ENCODE data around the gene UGT1A9.

The UGT1A9 gene

DNA sequence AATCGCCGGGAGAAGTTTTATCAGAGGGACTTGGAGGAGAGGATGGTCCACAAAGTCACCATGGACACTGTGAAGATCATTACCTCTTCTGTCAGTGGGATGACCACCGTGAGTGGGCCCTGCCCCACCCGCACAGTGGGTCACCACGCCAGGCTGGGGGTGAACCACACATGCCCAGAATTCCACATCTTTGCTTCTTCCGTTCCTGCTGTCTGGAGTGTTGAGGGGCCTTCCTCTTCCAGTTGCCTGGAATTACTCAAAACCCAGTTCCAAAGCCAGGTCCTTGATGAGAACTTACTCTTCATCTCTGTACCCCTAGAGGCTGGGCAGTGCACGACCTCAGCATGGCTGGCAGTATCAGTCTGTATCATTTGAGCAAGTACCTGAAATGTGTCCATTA, 128.5 kb downstream of the UGT1A9 start:
- no peak for DNase-seq

DNA sequence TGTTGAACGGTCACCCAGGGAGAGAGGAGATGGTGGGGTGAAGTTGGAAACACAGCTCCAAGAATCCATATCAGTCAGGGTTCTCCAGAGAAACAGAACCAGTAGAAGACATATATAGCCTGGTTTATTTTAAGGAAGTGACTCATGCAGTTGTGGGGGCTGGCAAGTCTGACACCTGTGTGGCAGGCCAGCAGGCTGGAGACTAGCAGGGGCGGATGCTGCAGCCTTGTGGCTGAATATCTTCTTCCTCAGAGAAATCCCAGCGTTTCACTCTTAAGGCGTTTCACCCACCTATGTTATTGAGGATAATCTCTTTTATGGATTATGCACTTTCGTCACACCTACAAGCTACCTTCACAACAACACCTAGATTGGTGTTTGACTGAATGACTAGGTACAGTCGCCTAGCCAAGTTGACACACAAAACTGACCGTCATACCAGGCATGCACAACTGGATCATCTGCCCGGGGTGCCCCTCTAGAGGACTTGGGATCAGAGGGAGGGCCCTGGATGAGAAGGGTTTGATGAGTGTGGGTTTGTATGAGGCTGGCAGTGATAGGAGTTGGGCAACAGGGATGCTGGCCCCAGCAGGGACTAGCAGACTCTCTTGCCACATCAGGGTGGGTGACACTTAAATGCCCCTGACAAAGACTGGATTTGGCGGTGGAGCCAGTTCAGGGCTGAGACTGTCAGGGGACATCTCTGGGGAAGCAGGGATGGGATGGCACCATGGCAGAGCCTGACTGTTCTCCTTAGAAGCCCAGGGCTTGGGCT, 129.8 kb downstream of the UGT1A9 start:
- no peak for DNase-seq

DNA sequence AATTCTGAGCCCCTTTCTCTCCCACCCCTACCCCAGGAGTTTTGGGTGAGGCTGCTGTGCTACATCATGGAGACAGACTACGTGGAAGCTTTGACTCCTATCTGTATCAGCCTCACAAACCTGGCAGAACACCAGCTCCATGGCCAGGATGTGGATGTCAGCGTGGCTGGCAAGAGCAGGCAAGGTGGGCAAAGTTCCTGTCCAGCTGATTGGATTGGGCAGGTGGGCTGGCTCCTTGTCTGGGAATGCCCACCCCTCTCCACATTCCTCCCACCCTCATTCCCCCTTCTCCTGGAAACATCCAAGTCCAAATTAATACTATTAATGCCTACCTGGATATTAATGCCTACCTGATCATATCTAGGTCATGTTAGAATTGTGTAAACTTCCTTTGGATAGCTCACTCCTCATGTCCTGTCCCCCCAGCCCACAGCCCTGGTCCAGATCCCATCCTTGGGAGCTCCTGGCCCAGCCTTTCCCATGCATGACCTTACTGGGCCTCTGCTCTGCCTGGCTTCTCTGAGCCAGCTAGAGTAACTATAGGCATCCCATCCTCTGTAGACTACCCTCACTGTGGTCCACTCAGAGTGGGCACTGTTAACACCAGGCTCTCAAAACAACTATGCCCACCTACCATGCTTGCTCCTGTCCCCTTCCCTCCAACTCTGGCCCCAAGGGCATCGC, 130.6 kb downstream of the UGT1A9 start:
- no peak for DNase-seq

DNA sequence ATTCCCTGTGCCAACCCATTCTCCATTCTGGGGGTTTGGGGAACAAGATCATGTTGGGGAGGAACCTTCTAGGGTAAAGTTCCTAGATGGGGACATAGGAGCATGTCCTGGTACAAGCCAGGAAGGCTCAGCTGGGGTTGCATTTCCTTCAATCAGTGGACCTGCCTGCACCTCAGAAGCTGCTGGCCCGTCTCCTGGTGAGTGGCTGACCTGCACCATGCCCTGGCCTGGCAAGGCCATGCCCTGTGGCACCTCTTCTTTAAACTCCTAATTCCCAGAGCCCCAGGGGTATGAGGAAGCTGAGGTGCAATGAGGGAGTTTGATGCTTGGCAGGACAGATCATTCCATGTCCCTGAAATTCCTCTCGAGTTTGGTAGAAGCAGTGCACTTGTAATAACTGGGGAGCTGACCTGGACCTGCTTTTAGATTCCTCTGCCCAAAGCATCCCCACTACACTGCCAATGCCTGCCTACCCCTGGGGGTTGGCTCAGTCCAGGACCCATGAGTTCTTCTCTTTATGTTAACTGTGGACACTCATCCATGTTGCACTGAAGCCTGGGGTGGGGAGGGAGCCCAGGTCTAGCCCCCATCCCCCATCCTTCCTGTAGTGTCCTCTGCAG, 131.7 kb downstream of the UGT1A9 start:
- no peak for DNase-seq

DNA sequence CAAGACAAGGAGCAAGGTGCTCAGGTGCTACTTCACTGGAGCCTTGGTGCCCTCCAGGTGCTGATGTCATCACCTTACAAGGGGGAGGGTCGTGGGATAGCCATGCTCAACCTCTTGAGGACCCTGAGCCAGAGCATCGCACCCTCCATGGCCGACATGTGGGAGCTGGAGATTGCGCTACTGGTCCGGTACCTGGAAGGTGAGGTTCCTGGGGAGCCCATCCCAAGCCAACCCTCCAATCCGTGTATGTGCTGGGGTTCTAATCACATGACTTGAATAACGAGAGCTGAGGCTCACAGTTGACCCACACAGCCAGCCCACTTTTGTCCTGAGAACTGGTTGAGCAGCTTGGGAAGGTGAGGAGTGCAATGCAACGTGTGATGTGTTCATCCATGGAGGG, 132.3 kb downstream of the UGT1A9 start:
- no peak for DNase-seq

DNA sequence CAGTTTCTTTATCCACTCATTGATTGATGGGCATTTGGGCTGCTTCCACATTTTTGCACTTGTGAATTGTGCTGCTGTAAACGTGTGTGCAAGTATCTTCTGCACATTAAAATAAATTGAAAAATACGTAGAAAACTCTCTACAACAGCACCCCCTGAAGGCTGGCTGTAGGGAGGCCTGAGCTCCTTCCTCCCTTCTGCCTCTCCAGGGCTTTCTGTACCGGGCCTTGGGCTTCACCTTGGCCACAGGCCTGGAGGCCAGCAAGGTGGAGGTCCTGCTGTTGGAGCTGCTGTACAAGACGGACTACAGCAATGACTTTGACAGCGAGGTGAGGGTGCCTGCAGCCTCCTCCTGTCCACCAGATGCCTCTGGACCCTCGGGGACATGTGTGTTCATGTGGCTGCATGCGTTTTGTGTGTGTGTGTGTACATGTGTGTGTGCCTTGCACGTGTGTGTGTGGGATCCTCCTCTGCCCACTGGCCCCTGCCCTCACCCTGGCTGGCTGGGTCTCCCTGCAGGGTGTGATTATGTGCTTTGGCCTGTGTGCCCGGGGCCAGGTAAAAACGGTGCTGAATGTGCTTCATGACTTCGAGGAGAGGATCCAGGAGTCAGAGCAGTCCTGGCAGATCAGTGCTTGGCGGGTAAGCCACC, 135.6 kb downstream of the UGT1A9 start:
- no peak for DNase-seq

DNA sequence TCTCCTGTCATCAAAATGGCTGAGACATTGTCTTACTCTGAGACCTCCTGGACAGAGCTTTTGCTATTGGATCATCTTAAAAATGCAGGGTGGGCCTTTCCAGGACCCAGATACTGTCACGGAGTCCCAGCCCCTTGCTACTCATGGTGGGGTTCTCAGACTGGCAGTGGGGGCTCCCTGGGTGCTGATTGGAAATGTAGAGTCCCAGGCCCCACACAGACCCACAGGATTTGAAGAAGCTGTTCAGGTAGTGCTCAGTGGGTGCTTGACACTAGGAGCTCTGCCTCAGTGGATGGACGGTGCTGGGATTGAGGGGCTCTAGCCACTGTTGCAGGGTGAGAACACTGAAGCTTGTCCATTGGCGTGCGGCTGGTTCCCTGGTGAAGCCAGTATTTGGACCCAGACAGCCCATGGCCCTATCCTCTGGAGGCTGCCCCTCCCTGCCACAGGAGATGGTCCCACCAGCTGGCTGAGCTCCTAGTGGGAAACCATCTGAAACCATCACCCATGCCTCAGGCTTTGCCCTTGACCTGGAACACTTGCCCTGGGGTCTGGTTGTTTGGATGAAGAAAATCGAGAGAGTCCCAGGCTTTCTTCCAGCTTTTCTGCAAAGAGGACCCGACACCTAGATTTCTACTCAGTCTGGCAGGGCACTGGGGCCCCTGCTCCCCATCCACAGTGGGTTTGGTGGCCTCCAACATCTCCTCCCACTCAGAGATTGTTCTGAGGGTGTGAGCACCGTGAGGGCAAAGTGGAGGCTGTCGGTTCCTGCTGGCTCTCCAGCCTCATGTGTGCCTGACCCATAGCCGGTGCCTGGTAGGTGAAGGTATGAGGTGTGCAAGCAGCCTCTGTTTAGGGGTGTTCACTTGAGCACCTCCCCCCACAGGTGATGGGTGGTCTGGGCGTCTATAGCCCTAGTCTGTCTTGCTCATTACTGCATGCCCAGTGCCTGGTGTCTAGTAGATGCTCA, 136.6 kb downstream of the UGT1A9 start:
- DNase-seq, result no peak

DNA sequence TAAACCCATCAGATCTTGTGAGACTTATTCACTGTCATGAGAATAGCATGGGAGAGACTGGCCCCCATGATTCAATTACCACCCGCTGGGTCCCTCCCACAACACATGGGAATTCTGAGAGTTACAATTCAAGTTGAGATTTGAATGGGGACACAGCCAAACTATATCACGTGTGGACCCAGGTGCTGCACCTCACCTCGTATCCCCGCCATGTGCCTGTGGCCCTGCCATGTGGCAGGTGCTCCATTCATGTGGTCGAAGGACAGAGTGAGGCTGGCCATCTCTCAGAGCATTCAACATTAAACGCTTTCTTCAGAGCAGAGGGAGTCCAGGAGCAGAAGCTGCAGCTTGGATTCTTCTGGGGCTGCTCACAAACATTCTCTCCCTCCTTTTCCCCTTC, 138.7 kb downstream of the UGT1A9 start:
- DNase-seq, result no peak

DNA sequence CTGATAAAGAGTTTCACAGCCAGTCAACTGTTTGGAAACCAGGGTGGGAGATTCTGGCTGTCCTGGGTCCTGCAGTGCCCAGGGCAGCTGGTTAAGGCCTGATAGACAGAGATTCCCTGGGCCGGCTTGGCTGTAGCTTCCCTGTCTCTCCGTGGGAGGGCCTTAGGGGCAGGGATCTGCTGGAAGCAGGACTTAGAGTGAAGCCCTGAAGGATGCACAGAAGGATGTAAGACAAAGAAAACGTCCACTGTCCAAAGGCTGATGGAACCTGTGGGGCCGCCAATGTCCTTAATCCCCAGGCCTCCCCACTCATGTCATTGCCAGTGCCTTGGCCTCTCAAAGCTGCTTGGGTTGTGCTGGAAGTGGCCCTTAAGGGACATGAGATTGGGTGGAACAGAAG, 139.4 kb downstream of the UGT1A9 start:
- no peak for DNase-seq

DNA sequence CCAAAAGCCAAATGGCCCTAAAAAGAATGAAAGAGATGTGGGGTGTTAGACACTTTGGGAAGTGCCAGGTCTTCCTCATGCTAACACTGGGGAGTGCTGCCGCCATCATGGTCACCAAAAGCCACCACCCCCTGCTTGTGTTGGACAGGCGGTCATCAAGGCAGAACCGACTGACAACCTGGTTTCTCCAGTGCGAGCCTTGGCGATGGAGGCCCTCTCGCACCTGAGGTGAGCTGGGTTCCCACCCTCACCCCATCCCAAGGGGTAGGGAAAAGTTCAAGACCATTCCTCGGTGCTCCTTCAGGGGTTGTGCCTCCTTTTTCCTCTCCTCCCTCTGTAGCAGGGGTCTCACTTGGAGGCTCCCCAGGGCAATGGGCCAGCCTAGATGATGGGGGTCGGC, 140.0 kb downstream of the UGT1A9 start:
- DNase-seq, result no peak

DNA sequence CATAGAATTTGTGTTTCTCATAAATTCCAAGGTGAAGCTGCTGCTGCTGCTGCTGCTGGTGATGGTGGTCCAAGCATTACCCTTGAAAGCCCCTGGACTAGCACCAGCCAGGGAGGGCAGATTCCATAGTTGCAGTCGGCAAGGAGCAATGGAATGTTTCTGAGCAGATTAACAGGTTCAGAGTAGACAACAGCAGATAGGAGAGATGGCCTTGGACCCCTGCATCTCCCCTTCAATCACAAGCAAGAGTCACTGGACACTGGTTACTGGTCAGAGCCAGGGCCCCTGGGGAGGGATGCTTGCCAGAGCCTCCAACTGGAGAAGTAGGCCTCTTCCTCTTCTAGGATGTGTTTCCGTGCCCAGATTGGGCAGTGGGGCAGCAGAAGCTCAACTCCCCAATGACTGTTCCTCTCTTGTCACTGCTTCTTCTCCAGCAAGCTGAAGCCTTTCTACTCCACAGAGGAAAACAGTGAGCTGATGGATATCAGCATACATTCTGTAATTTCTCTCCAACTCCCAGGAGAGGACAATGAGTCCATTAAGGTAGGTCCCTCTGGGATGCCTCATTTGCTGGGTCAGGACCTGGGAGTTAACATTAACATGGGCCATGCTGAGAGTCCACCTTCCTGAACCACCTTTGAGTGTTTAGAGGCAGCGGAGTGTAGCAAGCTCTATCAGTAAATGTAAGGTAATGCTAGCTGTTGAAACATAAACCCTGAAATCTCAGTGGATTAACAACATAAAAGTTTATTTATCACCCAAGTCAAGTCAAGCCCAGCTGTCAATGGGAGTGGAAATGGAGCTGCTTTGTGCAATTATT, 141.7 kb downstream of the UGT1A9 start:
- DNase-seq, result no peak

DNA sequence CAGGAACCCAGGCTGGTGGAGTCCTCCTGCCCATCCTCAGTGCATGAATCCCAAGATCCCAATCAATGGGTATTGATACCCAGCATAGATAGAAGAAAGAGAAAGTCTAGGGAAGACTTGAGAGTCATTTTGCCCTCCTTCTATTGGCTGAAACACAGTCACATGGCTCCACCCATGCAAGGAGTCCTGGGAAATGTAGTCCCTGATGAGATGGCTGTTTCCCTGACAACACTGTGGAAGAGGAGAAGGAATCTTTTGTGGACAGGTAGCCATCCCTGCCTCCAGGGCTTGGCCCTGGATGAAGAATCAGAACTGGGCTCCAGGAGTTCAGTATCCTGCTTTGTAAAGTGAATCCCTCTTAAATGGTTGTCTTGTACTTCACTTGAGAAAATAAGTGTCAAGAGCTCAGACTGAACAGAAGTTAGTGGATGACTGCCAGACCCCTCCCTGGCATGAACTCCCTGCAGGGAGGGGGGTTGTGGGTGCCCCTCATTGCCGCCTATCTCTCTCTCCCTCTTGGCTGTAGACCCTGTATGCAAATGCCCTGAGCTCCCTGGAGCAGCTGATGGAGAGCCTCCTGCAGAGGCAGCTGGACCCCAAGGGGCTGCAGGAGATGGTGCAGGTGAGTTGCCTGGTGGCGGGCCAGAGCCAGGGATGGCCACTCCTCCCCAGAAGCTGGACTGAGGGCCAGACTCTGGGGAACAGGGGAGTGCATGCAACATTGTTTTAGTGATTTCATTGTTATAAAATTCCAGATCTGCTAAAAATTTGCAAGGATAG, 142.5 kb downstream of the UGT1A9 start:
- no peak for DNase-seq

DNA sequence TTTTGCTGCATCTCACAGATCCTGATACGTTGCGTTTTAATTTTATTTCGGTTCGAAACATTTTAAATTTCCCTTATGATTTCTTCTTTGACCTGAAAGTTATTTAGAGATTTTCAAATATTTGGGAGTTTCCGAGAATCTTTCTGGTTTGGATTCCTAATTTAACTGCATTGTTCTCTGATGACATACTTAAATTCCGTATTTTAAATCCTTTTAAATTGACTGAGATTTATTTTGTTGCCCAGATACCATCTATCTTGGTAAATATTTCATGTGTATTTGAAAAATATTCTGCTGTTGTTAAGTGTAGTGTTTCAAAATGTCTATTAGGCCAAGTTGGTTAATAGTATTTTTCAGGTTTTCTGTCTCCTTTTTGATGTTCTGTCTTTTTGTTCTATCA, 144.2 kb downstream of the UGT1A9 start:
- no peak for DNase-seq

DNA sequence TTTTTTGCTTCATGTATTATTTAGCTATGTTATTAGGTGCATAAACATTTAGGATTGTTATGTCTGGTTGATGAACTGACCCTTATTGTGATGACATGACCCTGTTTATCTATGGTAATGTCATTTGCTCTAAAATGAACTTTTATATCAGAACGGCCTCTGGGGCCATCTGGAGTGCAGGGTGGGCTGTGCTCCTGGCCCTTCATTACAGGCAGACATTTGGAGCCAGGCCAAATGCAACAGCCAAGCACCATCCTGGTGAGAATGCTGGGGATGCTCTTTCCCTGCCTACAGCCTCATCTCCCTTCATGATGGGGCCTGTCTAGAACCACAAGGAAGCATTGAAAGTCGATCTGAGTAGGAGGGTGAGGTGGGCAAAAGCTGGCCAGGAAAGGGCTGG, 144.6 kb downstream of the UGT1A9 start:
- no peak for DNase-seq

DNA sequence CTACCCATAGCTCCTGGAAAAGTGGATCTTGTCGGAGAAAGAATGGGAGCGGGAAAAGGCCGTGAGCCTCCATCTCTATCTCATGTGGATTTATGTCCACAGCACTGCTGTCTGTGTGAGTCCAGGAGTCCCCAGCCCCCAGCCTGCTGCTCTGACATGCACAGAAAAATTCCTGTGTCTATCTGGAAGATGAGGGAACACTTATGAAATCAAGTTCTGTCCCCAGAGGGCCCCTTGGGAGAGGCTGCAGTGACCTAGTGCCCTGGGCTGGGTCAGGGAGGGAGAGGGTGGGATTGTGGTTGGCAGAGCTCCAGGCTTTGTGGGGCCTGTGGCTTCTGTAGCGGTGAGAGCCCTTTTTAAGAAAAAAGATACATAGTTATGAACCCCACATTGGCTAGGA, 145.1 kb downstream of the UGT1A9 start:
- DNase-seq, result no peak

DNA sequence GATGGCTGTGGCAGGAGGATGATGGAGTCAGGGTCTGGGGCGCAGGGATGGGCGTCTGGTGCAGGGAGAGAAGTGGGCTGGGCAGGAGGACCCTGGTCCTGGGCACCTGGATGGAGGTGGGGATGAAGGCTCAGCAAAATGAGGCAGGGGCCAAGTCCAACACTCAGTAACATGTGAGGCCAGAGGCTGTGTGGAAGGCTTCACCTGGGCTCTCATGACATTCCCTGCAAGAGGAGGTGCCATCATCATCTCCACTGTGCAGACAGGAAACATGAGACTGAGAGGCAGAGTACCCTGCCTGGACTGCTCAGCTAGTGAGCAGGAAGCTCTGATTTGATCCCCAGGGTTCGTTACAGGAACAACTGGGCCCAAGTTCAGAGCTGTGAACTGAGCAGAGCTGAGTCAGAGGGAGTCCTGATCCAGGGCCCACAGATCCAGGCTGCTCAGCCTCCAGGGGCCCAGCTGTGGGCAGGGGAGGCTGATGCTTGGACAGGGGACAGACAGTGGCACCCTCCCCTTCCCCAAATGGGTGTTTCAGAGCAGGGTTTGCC, 145.7 kb downstream of the UGT1A9 start:
- no peak for DNase-seq

DNA sequence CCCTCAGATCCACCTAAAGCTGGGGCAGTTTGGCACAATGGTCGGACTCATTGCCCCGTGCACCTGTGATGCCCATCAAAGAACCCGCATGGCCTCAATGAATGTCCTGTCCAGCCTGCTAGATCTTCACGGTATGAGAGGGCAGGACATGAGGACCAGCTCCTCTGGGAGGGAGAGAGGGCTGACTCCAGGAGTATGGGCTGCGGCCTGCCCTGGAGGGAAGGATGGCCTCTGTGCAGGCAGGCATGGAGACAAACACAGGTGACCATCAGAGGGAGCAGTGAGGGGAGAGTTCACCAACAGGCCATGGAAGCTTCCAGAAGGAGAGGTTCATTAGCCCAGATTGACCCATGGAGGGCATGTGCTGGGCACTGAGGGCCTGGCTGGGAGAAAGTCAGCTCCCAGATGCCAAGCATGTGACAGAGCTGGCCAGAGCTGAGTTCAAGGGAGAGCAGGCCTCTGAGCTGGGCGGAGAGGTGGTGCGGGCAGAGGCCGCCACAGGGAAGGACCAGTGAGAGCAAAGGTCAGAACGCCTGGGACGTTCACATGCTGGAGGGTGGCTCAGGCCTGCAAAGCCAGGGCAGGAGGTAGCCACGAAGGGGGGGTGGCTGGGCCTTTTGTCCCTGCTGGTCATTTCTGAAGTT, 146.4 kb downstream of the UGT1A9 start:
- DNase-seq, result no peak

DNA sequence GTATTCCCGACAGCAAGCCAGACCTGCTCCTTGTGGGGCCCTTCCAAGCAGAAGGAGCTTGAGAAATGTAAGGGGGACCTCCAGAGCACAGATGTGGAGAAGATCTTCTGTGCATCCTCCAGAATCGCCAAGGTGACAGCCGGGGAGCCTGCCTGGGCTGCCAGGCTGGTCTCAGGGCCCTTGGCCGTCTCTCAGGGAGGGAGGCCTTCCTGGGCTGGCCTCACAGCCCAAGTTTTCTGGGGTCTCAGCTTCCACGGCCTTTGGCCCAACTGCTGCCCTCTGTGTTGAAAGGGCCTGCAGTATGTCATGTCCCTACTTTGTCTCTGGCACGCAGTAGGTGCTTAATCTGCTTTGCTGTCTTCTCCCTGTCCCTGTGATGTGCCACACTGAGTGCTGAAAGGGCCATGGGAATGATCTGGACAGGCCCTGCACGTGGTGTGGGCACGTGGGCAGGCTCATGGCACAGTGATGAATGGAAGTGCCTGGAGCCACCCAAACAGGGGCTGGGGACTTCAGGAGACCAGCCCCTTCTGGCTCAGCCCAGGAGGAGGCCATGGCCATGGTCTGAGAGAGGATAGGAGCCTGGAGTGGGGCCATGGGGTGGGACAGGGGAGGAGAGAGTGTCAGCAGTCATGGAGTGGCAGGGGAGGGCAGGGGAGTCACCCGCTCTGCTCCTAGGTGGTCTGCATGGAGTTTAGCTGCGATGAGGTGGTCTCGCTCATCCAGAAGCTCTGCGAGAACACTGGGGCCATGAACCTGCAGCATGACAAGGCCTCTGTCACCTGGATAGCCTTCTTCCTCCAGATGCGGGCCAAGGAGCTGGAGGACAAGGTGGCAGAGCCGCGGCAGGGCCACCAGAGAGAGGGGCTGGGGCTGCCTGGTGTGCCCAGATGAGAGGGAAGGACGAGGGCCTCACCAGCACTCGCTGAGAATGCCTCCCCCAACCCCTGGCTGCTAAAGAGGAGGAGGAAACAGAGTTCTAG, 147.2 kb downstream of the UGT1A9 start:
- no peak for DNase-seq
